ENCODE data around the gene EMP1.

The EMP1 gene

GRCh38 chr12:13196130-13196921, at the start of gene EMP1:
EMP1 (plus strand) TSS chr12:13196726; CDS start chr12:13211511, 14,785 bp downstream.
- no peak within 1 kb of the TSS for H3K4me3 ChIP-seq (ENCODE audit: low read depth, low read length)

GRCh38 chr12:13147688-13148484, 48.6 kb upstream of the EMP1 start:
- H3K4me3 ChIP-seq (ENCODE audit: low read depth, low read length) = no peak overlapping the region

GRCh38 chr12:13148485-13148847, 48.1 kb upstream of the EMP1 start:
- H3K4me3 ChIP-seq (ENCODE audit: low read depth, low read length) = no peak overlapping the region

- no peak overlapping the region for H3K4me3 ChIP-seq (ENCODE audit: low read depth, low read length)
Measured at GRCh38 chr12:13149411-13149810, 47.1 kb upstream of the EMP1 start.

- no peak overlapping the region for H3K4me3 ChIP-seq (ENCODE audit: low read depth, low read length)
Measured at GRCh38 chr12:13152281-13152680, 44.2 kb upstream of the EMP1 start.

- no peak overlapping the region for H3K4me3 ChIP-seq (ENCODE audit: low read depth, low read length)
Measured at GRCh38 chr12:13152756-13153155, 43.8 kb upstream of the EMP1 start.

- H3K4me3 ChIP-seq (ENCODE audit: low read depth, low read length) = no peak overlapping the region
Measured at GRCh38 chr12:13153180-13153579, 43.3 kb upstream of the EMP1 start.

- no peak overlapping the region for H3K4me3 ChIP-seq (ENCODE audit: low read depth, low read length)
Measured at GRCh38 chr12:13154027-13154538, 42.4 kb upstream of the EMP1 start.

- no peak overlapping the region for H3K4me3 ChIP-seq (ENCODE audit: low read depth, low read length)
Measured at GRCh38 chr12:13154831-13155230, 41.7 kb upstream of the EMP1 start.

GRCh38 chr12:13156277-13156676, 40.2 kb upstream of the EMP1 start:
- no peak overlapping the region for H3K4me3 ChIP-seq (ENCODE audit: low read depth, low read length)

GRCh38 chr12:13161172-13161571, 35.4 kb upstream of the EMP1 start:
- no peak overlapping the region for H3K4me3 ChIP-seq (ENCODE audit: low read depth, low read length)

- H3K4me3 ChIP-seq (ENCODE audit: low read depth, low read length) = no peak overlapping the region
Measured at GRCh38 chr12:13162904-13163303, 33.6 kb upstream of the EMP1 start.

- H3K4me3 ChIP-seq (ENCODE audit: low read depth, low read length) = no peak overlapping the region
Measured at GRCh38 chr12:13163868-13164635, 32.5 kb upstream of the EMP1 start.

- H3K4me3 ChIP-seq (ENCODE audit: low read depth, low read length) = no peak overlapping the region
Measured at GRCh38 chr12:13164921-13165616, 31.5 kb upstream of the EMP1 start.

- no peak overlapping the region for H3K4me3 ChIP-seq (ENCODE audit: low read depth, low read length)
Measured at GRCh38 chr12:13165617-13166041, 30.9 kb upstream of the EMP1 start.

GRCh38 chr12:13167226-13167625, 29.3 kb upstream of the EMP1 start:
- H3K4me3 ChIP-seq (ENCODE audit: low read depth, low read length) = no peak overlapping the region

- H3K4me3 ChIP-seq (ENCODE audit: low read depth, low read length) = no peak overlapping the region
Measured at GRCh38 chr12:13167906-13168305, 28.6 kb upstream of the EMP1 start.

- no peak overlapping the region for H3K4me3 ChIP-seq (ENCODE audit: low read depth, low read length)
Measured at GRCh38 chr12:13169272-13169671, 27.3 kb upstream of the EMP1 start.

- H3K4me3 ChIP-seq (ENCODE audit: low read depth, low read length) = no peak overlapping the region
Measured at GRCh38 chr12:13170892-13171490, 25.5 kb upstream of the EMP1 start.
